ENCODE measurements around the gene COA3.

Gene COA3

DNA sequence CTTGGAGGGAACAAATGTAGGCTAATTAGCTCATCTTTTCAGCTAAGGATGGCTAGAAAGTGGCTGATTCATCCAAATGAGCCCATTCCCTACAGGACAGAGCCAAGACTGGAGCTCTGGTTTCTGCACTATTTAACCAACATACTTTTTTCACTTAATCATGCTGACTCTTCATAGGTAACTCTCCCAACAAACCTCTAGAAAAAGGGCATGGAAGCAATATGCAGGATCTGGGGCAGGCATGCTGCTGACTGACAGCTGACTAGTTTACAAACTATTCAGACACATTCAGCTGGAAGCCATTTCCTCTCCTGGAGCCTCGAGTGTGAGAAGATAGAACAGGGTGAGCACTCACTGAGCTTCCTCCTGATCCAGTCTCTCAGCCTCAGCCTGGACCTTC lies 19.4 kb upstream of the COA3 start:
- DNase-seq = no peak

DNA sequence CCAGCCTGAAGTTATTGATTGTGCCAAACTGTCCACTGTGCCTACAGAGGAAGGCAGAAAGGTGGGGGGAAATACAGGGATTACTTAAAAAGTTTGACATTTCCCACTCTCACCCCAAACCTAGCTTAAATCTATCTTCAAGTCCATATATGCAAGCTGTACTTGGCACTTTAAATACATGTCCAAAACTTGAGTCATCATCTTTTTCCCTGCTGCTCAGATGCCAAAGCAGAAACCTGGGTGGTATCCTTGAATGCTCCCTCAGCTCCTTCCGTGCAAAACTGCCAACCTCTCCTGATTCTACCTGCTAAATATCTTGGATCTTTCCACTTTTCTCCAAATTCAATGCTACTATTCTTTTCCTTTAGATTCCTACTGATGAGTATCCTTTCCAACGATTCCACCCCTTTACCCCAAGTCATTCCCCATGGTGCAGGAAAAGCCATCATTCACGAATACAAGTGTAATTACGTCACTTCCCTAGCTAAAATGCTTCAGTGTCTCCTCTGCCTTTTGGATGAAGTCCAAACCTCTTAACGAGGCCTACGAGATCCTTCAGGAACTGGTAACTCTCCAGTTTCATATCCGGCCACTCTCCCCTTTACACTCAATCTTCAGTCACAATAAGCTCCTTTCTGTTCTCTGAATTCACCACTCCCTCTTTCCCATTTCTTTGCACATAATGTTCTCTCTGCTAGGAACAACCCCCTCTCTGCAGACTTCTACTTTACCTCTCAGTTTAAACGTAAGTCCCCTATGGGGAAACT lies 16.3 kb upstream of the COA3 start:
- DNase-seq = no peak

DNA sequence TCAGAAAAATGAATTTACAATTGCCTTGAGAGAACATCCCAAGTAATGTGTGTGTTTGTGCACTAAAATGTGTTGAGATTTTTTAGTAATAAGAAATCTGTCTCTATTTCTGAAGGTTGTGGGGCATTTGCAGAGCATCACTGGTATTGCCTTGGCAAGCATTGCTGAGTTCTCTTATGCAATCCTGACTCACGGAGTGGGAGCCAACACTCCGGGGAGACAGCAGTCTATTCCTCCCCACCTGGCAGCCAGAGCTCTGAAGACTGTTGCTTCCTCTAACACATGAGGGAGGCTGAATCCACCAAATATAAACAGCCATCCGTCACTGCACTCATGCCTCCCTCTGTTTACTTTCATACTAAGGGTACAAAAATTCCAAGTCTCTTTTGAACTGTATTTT lies 10.7 kb upstream of the COA3 start:
- no peak for DNase-seq

DNA sequence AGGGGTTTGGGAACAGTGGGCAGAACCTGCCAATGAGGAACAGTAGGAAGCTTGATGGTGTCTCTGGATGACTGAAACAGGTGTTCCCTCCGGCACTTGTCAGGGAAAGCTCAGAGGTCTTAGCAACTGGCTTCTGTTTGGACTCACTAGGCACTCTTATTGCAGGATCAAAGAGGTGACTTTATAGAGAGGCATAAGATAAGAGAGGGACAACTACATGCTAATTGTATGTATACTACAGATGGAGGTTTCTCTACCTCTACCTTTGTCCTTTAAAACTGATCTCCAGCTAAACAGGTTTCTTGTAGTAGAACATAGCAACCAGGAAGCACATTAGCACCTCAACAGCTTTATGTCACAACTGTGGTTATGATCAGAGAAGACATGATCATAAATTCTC lies 7.7 kb upstream of the COA3 start:
- DNase-seq = no peak

- no peak for DNase-seq
Measured at GRCh38 chr17:42804918-42805367, 6.4 kb upstream of the COA3 start.

DNA sequence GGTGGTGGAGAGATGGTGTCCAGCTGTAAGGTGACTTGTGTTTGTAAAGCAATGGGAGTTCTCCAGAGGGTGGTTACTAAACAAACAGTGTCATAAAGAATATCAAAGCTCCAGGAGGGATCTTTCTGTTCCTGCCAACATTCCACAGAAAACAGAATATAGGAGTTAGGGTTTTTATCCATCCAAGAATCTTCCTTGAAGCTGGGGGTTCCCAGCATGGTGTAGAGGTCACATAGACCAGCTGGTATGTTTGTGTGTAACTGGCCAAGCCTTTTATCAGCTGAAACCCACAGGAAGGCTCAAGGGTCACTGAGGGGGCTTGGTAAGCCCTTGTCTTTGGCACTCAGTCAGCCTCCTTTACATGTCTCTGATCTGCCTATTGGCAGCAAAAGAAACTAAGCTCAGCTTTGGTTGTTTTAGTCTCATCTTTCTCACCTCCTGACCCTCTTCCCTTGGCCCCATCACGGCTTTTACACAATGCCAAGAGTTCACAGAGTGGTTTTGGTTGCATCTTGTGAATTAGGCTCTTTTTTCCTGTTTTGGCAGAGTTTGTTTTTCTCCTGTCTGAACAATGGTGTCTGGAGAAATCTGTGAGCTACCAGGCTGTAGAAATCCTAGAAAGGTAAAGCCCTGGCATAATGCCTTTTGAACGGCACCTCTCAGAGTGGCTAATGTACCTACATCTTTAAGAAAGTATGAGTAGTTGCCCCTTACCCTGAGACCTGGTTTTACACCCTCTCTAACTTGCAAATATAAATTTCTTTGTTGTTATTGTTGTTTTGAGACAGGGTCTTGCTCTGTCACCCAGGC lies 4.8 kb upstream of the COA3 start:
- no peak for DNase-seq

GRCh38 chr17:42798011-42798382 lies 507 bp downstream of the COA3 start:
- DNase-seq = no peak

- no peak for DNase-seq
Measured at GRCh38 chr17:42797067-42798007, 1.2 kb downstream of the COA3 start.

- DNase-seq = no peak
Measured at GRCh38 chr17:42796066-42796758, 2.3 kb downstream of the COA3 start.

DNA sequence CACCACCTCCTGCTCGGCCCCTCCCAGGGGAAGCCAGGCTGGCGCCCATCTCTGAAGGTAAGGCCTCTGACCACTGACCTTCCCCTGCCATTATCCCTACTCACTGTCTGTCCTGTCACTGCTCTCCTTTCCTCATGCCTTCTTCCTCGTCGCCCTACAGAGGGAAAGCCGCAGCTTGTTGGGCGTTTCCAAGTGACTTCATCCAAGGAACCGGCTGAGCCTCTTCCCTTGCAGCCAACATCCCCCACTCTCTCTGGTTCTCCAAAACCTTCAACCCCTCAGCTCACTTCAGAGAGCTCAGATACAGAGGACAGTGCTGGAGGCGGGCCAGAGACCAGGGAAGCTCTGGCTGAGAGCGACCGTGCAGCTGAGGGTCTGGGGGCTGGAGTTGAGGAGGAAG lies 3.0 kb downstream of the COA3 start:
- DNase-seq = no peak

DNA sequence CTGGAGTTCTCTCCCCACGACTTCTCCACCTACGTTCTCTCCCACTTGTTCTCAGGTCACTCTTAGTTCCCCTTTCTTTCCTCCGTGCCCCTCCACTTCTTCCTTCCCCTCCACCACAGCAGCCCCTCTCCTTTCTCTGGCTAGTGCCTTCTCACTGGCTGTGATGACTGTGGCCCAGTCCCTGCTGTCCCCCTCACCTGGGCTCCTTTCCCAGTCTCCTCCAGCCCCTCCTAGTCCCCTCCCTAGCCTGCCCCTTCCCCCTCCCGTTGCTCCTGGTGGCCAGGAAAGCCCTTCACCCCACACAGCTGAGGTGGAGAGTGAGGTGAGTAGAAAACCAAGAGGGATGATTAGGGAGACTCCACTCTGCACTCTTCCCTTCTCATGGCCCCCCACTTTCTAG lies 3.4 kb downstream of the COA3 start:
- DNase-seq = no peak

GRCh38 chr17:42792545-42792944 lies 6.0 kb downstream of the COA3 start:
- no peak for DNase-seq

DNA sequence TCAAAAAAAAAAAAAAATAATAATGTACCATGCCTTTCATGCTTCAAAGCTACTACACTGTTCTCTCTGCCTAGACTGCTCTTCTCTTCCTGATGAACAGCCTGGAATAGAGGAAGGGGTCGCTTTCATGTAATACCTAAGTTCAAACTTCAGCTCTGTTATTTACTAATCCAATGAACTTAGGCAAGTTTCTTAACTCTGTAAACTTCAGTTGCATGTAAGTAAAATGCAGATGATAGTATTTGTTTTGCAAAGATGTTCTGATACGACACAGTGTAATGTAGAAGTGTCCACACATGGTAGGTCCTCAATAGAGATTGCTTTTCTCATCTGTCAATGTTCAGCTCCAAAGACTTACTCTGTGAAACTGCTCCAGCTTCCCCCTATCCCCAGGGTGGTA lies 6.6 kb downstream of the COA3 start:
- DNase-seq = no peak

DNA sequence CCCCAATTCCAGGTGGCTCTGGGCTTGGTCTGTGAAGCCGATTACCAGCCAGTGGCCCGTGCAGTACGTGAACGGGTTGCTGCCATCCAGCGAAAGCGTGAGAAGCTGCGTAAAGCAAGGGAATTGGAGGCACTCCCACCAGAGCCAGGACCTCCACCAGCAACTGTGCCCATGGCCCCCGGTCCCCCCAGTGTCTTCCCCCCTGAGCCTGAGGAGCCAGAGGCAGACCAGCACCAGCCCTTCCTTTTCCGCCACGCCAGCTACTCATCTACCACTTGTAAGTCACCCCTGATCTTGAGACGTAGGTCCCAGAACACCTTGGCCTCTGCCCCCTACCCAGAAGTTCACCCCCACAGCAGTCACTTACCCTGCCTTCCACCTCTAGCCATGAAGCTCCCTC lies 11.2 kb downstream of the COA3 start:
- DNase-seq = no peak

GRCh38 chr17:42784811-42785592 lies 13.5 kb downstream of the COA3 start:
- no peak for DNase-seq

DNA sequence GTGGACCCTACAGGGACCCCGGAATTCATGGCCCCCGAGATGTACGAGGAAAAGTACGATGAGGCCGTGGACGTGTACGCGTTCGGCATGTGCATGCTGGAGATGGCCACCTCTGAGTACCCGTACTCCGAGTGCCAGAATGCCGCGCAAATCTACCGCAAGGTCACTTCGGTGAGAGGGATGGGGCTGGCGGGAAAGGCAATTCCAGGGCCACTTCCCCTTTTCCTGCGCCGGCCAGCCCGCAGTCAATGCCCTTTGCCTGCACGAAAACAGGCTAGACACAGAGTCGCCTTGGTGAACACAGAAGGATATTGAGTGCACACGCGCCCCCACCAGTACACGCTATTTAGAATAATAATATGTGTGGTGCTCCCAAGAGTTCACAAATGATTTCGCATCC lies 14.1 kb downstream of the COA3 start:
- DNase-seq = no peak

DNA sequence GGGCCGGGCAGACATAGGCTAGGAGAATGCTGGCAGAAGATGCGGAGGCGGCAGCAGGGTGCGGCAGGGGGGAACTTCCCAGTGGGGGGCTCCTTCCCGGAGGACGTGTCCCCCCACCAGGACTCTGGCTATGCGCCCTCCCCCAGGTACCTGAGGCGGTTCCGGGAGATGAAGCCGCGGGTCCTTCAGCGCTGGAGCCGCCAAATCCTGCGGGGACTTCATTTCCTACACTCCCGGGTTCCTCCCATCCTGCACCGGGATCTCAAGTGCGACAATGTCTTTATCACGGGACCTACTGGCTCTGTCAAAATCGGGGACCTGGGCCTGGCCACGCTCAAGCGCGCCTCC lies 14.7 kb downstream of the COA3 start:
- DNase-seq = no peak

GRCh38 chr17:42783062-42783790 lies 15.3 kb downstream of the COA3 start:
- no peak for DNase-seq

DNA sequence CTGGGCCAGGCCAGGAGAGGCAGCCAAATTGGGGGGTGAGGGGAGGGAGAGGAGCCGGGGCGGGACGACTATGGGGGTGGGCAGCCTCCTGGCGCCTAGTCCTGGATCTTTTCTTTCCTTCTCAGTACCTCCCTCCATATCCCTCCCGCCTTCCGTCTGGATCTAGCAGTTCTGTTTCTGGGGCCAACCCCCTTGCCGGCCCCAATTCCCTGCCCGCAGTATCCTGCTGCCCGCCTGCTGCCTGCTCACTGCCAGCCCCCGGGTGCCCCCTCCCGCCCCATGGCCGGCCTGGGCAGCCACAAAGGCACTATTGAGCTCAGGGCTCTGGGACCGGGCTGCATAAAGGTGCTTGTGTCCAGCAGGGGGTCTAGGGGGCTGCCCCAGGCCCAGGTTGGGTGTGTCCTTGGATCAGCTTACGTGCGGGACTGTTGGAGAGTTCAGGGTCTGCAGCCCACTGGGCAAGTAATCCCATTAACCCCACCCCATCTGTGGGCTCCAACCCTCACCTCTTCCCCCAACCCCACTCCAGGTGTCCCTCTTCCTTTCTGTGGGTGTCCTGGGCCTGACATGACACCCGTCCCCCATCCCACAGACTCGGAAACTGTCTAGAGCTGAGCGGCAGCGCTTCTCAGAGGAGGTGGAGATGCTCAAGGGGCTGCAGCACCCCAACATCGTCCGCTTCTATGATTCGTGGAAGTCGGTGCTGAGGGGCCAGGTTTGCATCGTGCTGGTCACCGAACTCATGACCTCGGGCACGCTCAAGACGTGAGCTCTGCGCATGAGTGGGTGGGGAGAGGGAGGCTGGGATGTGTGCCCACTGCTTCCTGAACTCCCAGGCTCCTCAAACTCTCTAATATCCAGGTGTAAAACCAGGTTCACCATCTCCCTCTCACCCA lies 16.1 kb downstream of the COA3 start:
- DNase-seq = no peak

- no peak for DNase-seq
Measured at GRCh38 chr17:42781639-42782165, 16.8 kb downstream of the COA3 start.

Measured in activated CD4-positive, alpha-beta T cell treated with anti-CD3 and anti-CD28 coated beads, Interleukin-2, Interleukin-6, amounts not matched to agents 100 ng/mL and 50 ng/mL, durations not matched to agents 16 hours and 8 hours (primary cell).